ENCODE results near the gene ABCC4. TPM values are rescaled to one million over a fixed set of nuclear protein-coding genes. Genes with fewer than 3 reads are reported as not detected.

ABCC4 gene
- polyA plus RNA-seq, 1 donor from 2014 or later, result 2.4 TPM

- H3K36me3 ChIP-seq (ENCODE audit: insufficient read depth, low read length), result no peaks in the 10 kb centered on the region
- H3K27me3 ChIP-seq (ENCODE audit: insufficient read depth, low read depth, low read length), result no peaks in the 10 kb centered on the region
- H3K27ac ChIP-seq (ENCODE audit: low read length), result no peak overlapping the region
- H2AFZ ChIP-seq (ENCODE audit: low read depth, low read length), result no peak overlapping the region
- H4K20me1 ChIP-seq (ENCODE audit: insufficient read depth), result no peaks in the 10 kb centered on the region
- TF ChIP-seq POLR2AphosphoS5 (IDR thresholded peaks at IDR 0.05) (no peak), MXI1 (conservative IDR thresholded peaks at IDR 0.05; ENCODE audit: poor library complexity, severe bottlenecking) (no peak), SMC3 (conservative IDR thresholded peaks at IDR 0.05; ENCODE audit: poor library complexity) (no peak), RAD21 (conservative IDR thresholded peaks at IDR 0.05) (no peak), CTCF (IDR thresholded peaks at IDR 0.05; ENCODE audit: poor library complexity, severe bottlenecking) (no peak)
- H3K9ac ChIP-seq (ENCODE audit: low read length), result no peak overlapping the region
- no peak overlapping the region for H3K4me2 ChIP-seq (ENCODE audit: low read length)
- no peaks in the 10 kb centered on the region for H3K9me2 ChIP-seq (ENCODE audit: insufficient read depth, low read length)
- no peaks in the 10 kb centered on the region for H3K79me2 ChIP-seq (replicated peaks; ENCODE audit: insufficient read depth, low read length)
- no peaks in the 10 kb centered on the region for H3K9me3 ChIP-seq (ENCODE audit: low read length)
- H3F3A ChIP-seq (ENCODE audit: insufficient read depth, low read length, poor library complexity, severe bottlenecking), result no peaks in the 10 kb centered on the region
- H3K4me3 ChIP-seq (ENCODE audit: low read length), result no peak overlapping the region
Measured at GRCh38 chr13:95019886-95020285, 281.4 kb downstream of the ABCC4 start.

GRCh38 chr13:95007322-95007721, 293.9 kb downstream of the ABCC4 start:
- H3K9me3 ChIP-seq (ENCODE audit: low read length), result no peaks in the 10 kb centered on the region
- no peak for TF ChIP-seq POLR2AphosphoS5 (IDR thresholded peaks at IDR 0.05)
- TF ChIP-seq CTCF (IDR thresholded peaks at IDR 0.05; ENCODE audit: poor library complexity, severe bottlenecking), result no peak
- no peak for TF ChIP-seq SMC3 (conservative IDR thresholded peaks at IDR 0.05; ENCODE audit: poor library complexity)
- no peak for TF ChIP-seq TAF1 (IDR thresholded peaks at IDR 0.05; ENCODE audit: low read depth)
- no peak for TF ChIP-seq REST (IDR thresholded peaks at IDR 0.05; ENCODE audit: borderline replicate concordance)
- no peak for TF ChIP-seq RAD21 (conservative IDR thresholded peaks at IDR 0.05)
- no peaks in the 10 kb centered on the region for H3F3A ChIP-seq (ENCODE audit: insufficient read depth, low read length, poor library complexity, severe bottlenecking)
- no peak overlapping the region for H3K9ac ChIP-seq (ENCODE audit: low read length)
- H4K20me1 ChIP-seq (ENCODE audit: insufficient read depth), result no peaks in the 10 kb centered on the region
- H3K27ac ChIP-seq (ENCODE audit: low read length), result no peak overlapping the region
- H3K9me2 ChIP-seq (ENCODE audit: insufficient read depth, low read length), result no peaks in the 10 kb centered on the region
- H2AFZ ChIP-seq (ENCODE audit: low read depth, low read length), result no peak overlapping the region
- H3K27me3 ChIP-seq (ENCODE audit: insufficient read depth, low read depth, low read length), result no peaks in the 10 kb centered on the region
- no peaks in the 10 kb centered on the region for H3K36me3 ChIP-seq (ENCODE audit: insufficient read depth, low read length)
- no peak overlapping the region for H3K4me3 ChIP-seq (ENCODE audit: low read length)
- no peak overlapping the region for H3K4me2 ChIP-seq (ENCODE audit: low read length)
- H3K79me2 ChIP-seq (replicated peaks; ENCODE audit: insufficient read depth, low read length), result no peaks in the 10 kb centered on the region

Data from neural cell (in vitro differentiated cells).